ENCODE data around the gene BARX2.

The BARX2 gene

DNA sequence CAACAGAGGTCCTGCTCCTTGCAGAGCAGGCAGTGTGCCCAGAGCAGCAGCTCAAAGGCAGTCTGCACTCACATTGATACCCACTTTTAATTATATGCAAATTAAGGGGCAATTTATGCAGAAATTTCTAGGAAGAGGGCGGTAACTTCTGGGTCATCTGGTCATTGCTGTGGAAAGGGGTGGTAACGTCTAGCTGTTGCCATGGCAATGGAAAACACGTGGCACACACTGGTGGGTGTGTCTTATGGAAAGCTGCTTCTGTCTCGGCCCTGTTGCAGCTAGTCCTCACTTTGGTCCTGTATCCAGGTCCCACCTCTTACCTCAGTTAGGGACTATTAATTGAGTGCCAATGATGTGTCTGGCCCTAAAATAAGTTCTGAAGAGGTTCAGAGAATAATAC, 36.8 kb downstream of the BARX2 start:
- Histone ChIP-seq H3K9me3 (ENCODE audit: low read length) (no peaks in the 10 kb centered on the region), H3K27ac (ENCODE audit: low read depth, low read length, poor library complexity, severe bottlenecking) (no peak overlapping the region), H4K20me1 (ENCODE audit: insufficient read depth, low read length) (no peaks in the 10 kb centered on the region), H3K4me3 (ENCODE audit: low read depth, low read length, poor library complexity, severe bottlenecking) (no peak overlapping the region), H3F3A (ENCODE audit: insufficient read depth, low read length) (no peaks in the 10 kb centered on the region), H2AFZ (ENCODE audit: low read length) (no peak overlapping the region), H3K4me2 (ENCODE audit: low read length) (no peak overlapping the region), H3K79me2 (ENCODE audit: insufficient read depth, low read length) (no peaks in the 10 kb centered on the region), H3K9ac (ENCODE audit: low read length) (no peak overlapping the region), H3K36me3 (ENCODE audit: insufficient read depth, low read length) (no peaks in the 10 kb centered on the region), H3K27me3 (ENCODE audit: insufficient read depth, low read length) (no peaks in the 10 kb centered on the region), H3K4me1 (ENCODE audit: insufficient read depth, low read length, severe bottlenecking) (no peaks in the 10 kb centered on the region), H3K9me2 (ENCODE audit: low read depth, low read length) (no peaks in the 10 kb centered on the region)
- TF ChIP-seq, protein P1, sequence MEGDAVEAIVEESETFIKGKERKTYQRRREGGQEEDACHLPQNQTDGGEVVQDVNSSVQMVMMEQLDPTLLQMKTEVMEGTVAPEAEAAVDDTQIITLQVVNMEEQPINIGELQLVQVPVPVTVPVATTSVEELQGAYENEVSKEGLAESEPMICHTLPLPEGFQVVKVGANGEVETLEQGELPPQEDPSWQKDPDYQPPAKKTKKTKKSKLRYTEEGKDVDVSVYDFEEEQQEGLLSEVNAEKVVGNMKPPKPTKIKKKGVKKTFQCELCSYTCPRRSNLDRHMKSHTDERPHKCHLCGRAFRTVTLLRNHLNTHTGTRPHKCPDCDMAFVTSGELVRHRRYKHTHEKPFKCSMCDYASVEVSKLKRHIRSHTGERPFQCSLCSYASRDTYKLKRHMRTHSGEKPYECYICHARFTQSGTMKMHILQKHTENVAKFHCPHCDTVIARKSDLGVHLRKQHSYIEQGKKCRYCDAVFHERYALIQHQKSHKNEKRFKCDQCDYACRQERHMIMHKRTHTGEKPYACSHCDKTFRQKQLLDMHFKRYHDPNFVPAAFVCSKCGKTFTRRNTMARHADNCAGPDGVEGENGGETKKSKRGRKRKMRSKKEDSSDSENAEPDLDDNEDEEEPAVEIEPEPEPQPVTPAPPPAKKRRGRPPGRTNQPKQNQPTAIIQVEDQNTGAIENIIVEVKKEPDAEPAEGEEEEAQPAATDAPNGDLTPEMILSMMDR (IDR thresholded peaks at IDR 0.05; ENCODE audit: low read length), result no peak
- no peak for TF ChIP-seq EZH2 (IDR thresholded peaks at IDR 0.05; ENCODE audit: borderline replicate concordance, low read length)

DNA sequence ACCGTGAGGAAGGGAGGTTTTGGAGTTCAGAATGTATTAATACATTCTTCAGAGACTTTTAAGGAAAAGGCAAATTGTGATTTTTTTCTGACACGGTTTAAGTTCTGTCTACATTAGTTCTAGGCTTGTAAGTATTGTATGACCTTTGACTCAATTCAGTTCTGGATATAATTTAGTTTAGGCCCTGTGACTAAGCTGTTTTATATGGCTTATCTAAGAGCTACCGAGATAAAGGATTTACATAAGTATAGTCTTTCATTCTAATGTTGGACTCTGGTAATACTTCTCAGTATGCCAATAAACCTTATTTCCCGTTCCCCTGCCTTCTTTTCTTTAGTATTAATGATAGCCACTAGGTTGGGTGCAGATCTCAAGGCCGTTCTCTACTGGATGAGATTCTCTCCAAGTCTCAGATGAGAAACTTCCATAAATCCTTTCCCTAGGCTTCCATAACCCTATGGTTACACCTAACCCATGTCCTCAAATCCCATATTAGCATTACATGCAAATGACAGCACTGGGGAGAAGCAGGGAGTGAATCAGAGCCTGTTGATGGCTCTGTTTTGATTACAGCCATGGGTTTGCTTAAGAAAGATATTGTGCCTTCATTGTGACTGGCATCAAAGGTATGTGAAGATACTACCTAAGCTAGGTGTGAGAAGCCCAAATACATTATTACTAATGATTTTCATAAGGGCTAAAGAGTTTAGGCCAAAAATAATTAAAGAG, 38.7 kb downstream of the BARX2 start:
- H3K4me1 ChIP-seq (ENCODE audit: insufficient read depth, low read length, severe bottlenecking), result no peaks in the 10 kb centered on the region
- H3K4me3 ChIP-seq (ENCODE audit: low read depth, low read length, poor library complexity, severe bottlenecking), result no peak overlapping the region
- no peak overlapping the region for H3K9ac ChIP-seq (ENCODE audit: low read length)
- no peaks in the 10 kb centered on the region for H3F3A ChIP-seq (ENCODE audit: insufficient read depth, low read length)
- H3K27ac ChIP-seq (ENCODE audit: low read depth, low read length, poor library complexity, severe bottlenecking), result no peak overlapping the region
- no peaks in the 10 kb centered on the region for H3K9me3 ChIP-seq (ENCODE audit: low read length)
- H4K20me1 ChIP-seq (ENCODE audit: insufficient read depth, low read length), result no peaks in the 10 kb centered on the region
- no peaks in the 10 kb centered on the region for H3K36me3 ChIP-seq (ENCODE audit: insufficient read depth, low read length)
- H3K27me3 ChIP-seq (ENCODE audit: insufficient read depth, low read length), result no peaks in the 10 kb centered on the region
- H3K79me2 ChIP-seq (ENCODE audit: insufficient read depth, low read length), result no peaks in the 10 kb centered on the region
- TF ChIP-seq EZH2 (IDR thresholded peaks at IDR 0.05; ENCODE audit: borderline replicate concordance, low read length), result no peak
- TF ChIP-seq, protein P1 (IDR thresholded peaks at IDR 0.05; ENCODE audit: low read length), result no peak
- no peak overlapping the region for H3K4me2 ChIP-seq (ENCODE audit: low read length)
- no peaks in the 10 kb centered on the region for H3K9me2 ChIP-seq (ENCODE audit: low read depth, low read length)
- no peak overlapping the region for H2AFZ ChIP-seq (ENCODE audit: low read length)

DNA sequence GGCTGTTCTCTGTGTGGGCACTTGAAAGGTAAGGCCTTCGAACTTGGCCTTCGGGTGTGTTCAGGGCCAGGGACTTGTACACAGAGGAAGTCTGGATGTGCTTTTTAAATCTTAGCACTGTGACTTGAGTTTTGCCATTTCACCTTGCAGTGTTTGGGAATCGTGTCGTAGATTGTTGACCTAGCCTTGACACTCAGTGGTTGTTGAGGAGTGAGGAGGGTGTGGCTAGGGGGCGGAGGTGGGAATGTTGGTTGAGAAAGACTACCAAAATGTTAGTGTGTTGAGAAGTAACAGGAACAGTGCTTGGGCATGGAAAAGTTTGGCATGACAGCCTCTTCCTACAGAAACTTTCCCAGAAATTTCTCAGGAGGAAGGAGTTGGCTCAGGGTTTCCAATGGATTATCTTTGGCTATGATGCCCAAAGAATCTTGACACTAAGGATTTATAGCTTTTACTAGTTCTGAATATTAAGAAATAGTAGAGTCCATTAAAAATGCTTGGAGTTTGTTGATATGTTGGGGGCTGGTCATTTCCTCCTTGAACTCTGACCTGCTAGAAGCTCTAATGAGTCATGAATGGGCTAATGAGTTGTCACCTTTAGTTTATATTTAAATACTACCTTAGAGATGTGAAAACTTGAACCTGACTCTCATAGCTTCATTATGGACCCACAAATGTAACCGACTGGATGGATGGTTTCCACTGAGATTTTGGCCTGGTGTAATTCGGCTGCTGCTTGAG, 40.6 kb downstream of the BARX2 start:
- no peaks in the 10 kb centered on the region for H3K9me2 ChIP-seq (ENCODE audit: low read depth, low read length)
- H3K9me3 ChIP-seq (ENCODE audit: low read length), result no peaks in the 10 kb centered on the region
- no peaks in the 10 kb centered on the region for H3K79me2 ChIP-seq (ENCODE audit: insufficient read depth, low read length)
- no peaks in the 10 kb centered on the region for H4K20me1 ChIP-seq (ENCODE audit: insufficient read depth, low read length)
- H3F3A ChIP-seq (ENCODE audit: insufficient read depth, low read length), result no peaks in the 10 kb centered on the region
- H3K4me3 ChIP-seq (ENCODE audit: low read depth, low read length, poor library complexity, severe bottlenecking), result no peak overlapping the region
- no peaks in the 10 kb centered on the region for H3K4me1 ChIP-seq (ENCODE audit: insufficient read depth, low read length, severe bottlenecking)
- H2AFZ ChIP-seq (ENCODE audit: low read length), result no peak overlapping the region
- H3K4me2 ChIP-seq (ENCODE audit: low read length), result no peak overlapping the region
- H3K36me3 ChIP-seq (ENCODE audit: insufficient read depth, low read length), result no peaks in the 10 kb centered on the region
- no peaks in the 10 kb centered on the region for H3K27me3 ChIP-seq (ENCODE audit: insufficient read depth, low read length)
- no peak overlapping the region for H3K9ac ChIP-seq (ENCODE audit: low read length)
- H3K27ac ChIP-seq (ENCODE audit: low read depth, low read length, poor library complexity, severe bottlenecking), result no peak overlapping the region
- TF ChIP-seq, protein P1 (IDR thresholded peaks at IDR 0.05; ENCODE audit: low read length), result no peak
- TF ChIP-seq EZH2 (IDR thresholded peaks at IDR 0.05; ENCODE audit: borderline replicate concordance, low read length), result no peak
